ENCODE results near the gene ADAMTS19.

The ADAMTS19 gene

DNA sequence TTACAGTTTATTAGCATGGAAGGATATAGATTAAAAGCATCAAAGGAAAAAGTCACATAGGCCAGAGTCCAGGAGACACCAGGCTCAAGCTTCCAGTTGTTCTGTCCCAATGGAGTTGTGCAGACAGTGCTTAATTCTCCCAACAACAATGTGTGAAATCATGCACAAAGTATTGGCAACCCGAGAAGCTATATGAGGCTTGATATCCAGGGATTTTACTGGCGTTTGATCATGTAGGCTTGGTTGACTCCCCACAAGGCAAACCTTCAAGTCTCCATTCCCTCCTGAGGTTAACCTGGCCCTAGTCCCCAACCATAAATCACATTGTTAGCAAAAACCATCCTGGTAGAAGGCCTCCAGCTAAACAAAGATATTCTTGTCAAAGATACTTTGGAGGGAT is 141.5 kb downstream of the ADAMTS19 start:
- Histone ChIP-seq H3K4me3 (replicated peaks; ENCODE audit: insufficient read depth, low read length) (no peak overlapping the region), H3K27ac (replicated peaks) (no peak overlapping the region), H3K27me3 (ENCODE audit: insufficient read depth, poor library complexity, severe bottlenecking) (no peaks in the 10 kb centered on the region)
- no peak for TF ChIP-seq GABPA (IDR thresholded peaks at IDR 0.05; ENCODE audit: low read depth)
- TF ChIP-seq POLR2AphosphoS5 (IDR thresholded peaks at IDR 0.05; ENCODE audit: low read depth): no peak
- TF ChIP-seq, protein P1, sequence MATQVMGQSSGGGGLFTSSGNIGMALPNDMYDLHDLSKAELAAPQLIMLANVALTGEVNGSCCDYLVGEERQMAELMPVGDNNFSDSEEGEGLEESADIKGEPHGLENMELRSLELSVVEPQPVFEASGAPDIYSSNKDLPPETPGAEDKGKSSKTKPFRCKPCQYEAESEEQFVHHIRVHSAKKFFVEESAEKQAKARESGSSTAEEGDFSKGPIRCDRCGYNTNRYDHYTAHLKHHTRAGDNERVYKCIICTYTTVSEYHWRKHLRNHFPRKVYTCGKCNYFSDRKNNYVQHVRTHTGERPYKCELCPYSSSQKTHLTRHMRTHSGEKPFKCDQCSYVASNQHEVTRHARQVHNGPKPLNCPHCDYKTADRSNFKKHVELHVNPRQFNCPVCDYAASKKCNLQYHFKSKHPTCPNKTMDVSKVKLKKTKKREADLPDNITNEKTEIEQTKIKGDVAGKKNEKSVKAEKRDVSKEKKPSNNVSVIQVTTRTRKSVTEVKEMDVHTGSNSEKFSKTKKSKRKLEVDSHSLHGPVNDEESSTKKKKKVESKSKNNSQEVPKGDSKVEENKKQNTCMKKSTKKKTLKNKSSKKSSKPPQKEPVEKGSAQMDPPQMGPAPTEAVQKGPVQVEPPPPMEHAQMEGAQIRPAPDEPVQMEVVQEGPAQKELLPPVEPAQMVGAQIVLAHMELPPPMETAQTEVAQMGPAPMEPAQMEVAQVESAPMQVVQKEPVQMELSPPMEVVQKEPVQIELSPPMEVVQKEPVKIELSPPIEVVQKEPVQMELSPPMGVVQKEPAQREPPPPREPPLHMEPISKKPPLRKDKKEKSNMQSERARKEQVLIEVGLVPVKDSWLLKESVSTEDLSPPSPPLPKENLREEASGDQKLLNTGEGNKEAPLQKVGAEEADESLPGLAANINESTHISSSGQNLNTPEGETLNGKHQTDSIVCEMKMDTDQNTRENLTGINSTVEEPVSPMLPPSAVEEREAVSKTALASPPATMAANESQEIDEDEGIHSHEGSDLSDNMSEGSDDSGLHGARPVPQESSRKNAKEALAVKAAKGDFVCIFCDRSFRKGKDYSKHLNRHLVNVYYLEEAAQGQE (IDR thresholded peaks at IDR 0.05; ENCODE audit: insufficient replicate concordance, low read depth): no peak
- no peak for TF ChIP-seq SPI1 (IDR thresholded peaks at IDR 0.05; ENCODE audit: borderline replicate concordance, low read depth)
- TF ChIP-seq, protein P2, sequence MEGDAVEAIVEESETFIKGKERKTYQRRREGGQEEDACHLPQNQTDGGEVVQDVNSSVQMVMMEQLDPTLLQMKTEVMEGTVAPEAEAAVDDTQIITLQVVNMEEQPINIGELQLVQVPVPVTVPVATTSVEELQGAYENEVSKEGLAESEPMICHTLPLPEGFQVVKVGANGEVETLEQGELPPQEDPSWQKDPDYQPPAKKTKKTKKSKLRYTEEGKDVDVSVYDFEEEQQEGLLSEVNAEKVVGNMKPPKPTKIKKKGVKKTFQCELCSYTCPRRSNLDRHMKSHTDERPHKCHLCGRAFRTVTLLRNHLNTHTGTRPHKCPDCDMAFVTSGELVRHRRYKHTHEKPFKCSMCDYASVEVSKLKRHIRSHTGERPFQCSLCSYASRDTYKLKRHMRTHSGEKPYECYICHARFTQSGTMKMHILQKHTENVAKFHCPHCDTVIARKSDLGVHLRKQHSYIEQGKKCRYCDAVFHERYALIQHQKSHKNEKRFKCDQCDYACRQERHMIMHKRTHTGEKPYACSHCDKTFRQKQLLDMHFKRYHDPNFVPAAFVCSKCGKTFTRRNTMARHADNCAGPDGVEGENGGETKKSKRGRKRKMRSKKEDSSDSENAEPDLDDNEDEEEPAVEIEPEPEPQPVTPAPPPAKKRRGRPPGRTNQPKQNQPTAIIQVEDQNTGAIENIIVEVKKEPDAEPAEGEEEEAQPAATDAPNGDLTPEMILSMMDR (IDR thresholded peaks at IDR 0.05; ENCODE audit: insufficient read depth, low read length): no peak
- no peak for DNase-seq (ENCODE audit: low read depth in 1 of 2, low spot score in 1 of 2)

DNA sequence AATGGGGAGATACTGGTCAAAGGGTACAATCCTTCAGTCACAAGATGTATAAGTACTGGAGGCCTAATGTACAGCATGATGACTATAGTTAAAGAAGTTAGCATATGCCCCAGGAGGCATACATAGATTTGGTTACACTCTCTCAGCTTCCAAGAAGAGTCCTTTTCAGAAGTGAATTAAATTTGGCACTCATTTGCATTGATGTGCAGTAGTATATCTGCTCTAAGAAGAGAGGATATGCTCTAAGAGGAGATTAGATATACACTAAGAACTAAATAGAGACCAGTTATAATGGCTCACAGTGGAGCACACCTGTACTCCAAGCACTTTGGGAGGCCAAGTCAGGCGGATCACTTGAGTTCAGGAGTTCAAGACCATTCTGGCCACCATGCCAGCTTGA is 148.3 kb downstream of the ADAMTS19 start:
- TF ChIP-seq GABPA (IDR thresholded peaks at IDR 0.05; ENCODE audit: low read depth) (no peak), SPI1 (IDR thresholded peaks at IDR 0.05; ENCODE audit: borderline replicate concordance, low read depth) (no peak), POLR2AphosphoS5 (IDR thresholded peaks at IDR 0.05; ENCODE audit: low read depth) (no peak)
- TF ChIP-seq, protein P1 (IDR thresholded peaks at IDR 0.05; ENCODE audit: insufficient replicate concordance, low read depth): no peak
- TF ChIP-seq, protein P2 (IDR thresholded peaks at IDR 0.05; ENCODE audit: insufficient read depth, low read length): no peak
- Histone ChIP-seq H3K27me3 (ENCODE audit: insufficient read depth, poor library complexity, severe bottlenecking) (no peaks in the 10 kb centered on the region), H3K27ac (replicated peaks) (no peak overlapping the region), H3K4me3 (replicated peaks; ENCODE audit: insufficient read depth, low read length) (no peak overlapping the region)
- no peak for DNase-seq (ENCODE audit: low read depth in 1 of 2, low spot score in 1 of 2)

DNA sequence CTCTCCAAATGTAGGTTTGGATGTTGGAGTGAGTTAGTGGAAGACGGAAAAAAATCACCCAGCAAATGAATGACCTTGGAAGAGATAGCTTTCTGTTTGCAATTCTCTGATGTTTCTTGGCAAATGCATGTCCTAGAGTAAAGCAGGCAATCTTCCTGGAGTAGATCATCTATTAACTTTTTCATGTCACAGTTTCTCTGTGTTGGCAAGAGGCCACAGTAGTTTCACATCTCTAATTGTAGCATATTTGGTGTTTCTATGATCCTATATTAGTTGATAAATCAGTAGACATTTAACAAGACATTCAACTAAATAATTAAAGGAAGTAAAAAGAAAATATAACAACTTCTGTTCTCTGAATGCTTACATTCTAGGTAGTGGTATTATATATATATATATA is 149.6 kb downstream of the ADAMTS19 start:
- TF ChIP-seq POLR2AphosphoS5 (IDR thresholded peaks at IDR 0.05; ENCODE audit: low read depth) (no peak), SPI1 (IDR thresholded peaks at IDR 0.05; ENCODE audit: borderline replicate concordance, low read depth) (no peak), GABPA (IDR thresholded peaks at IDR 0.05; ENCODE audit: low read depth) (no peak)
- TF ChIP-seq, protein P2 (IDR thresholded peaks at IDR 0.05; ENCODE audit: insufficient read depth, low read length): no peak
- TF ChIP-seq, protein P1 (IDR thresholded peaks at IDR 0.05; ENCODE audit: insufficient replicate concordance, low read depth): no peak
- no peak overlapping the region for H3K4me3 ChIP-seq (replicated peaks; ENCODE audit: insufficient read depth, low read length)
- no peak for DNase-seq (ENCODE audit: low read depth in 1 of 2, low spot score in 1 of 2)
- H3K27me3 ChIP-seq (ENCODE audit: insufficient read depth, poor library complexity, severe bottlenecking): no peaks in the 10 kb centered on the region
- H3K27ac ChIP-seq (replicated peaks): no peak overlapping the region
